H9 (cell line): ENCODE data around the gene OR4K14. TPM values are rescaled to one million over a fixed set of nuclear protein-coding genes. Genes with fewer than 3 reads are reported as not detected.

Experiments
- DNase-seq: peaks from one replicate; pipeline ENCODE4 v3.0.0-alpha.2; 2017
- H2AFZ ChIP-seq: one replicate; pipeline ENCODE4 v1.6.1; 2013; ENCODE audit warnings: mild to moderate bottlenecking, low read length, control low read depth, moderate library complexity
- H2AK5ac ChIP-seq: 2 replicates; pipeline ENCODE4 v1.6.1; 2013; ENCODE audit warnings: low read length, control low read depth, mixed read lengths; ENCODE audit not compliant: insufficient read length
- H2BK120ac ChIP-seq: one replicate; pipeline ENCODE4 v1.6.1; 2013; ENCODE audit warnings: low read depth, mild to moderate bottlenecking, low read length, control low read depth, inconsistent platforms; ENCODE audit not compliant: poor library complexity, severe bottlenecking
- H2BK12ac ChIP-seq: 2 replicates; pipeline ENCODE4 v1.6.1; 2013; ENCODE audit warnings: low read length, control low read depth, mixed read lengths, low read depth; ENCODE audit not compliant: insufficient read length
- H2BK15ac ChIP-seq: 2 replicates; pipeline ENCODE4 v1.6.1; 2013; ENCODE audit warnings: low read depth, low read length, control low read depth
- H2BK20ac ChIP-seq: one replicate; pipeline ENCODE4 v1.6.1; 2013; ENCODE audit warnings: low read depth, mild to moderate bottlenecking, low read length, control low read depth, inconsistent platforms; ENCODE audit not compliant: poor library complexity, severe bottlenecking
- H2BK5ac ChIP-seq: 2 replicates; pipeline ENCODE4 v1.6.1; 2013; ENCODE audit warnings: low read length, control low read depth, mixed read lengths; ENCODE audit not compliant: insufficient read length
- H3K14ac ChIP-seq: 2 replicates; pipeline ENCODE4 v1.6.1; 2013; ENCODE audit warnings: low read length, control low read depth; ENCODE audit not compliant: insufficient read depth
- H3K18ac ChIP-seq: 2 replicates; pipeline ENCODE4 v1.6.1; 2013; ENCODE audit warnings: low read depth, mild to moderate bottlenecking, mixed read lengths, low read length, control low read depth; ENCODE audit not compliant: insufficient read length
- H3K23ac ChIP-seq: 2 replicates; pipeline ENCODE4 v1.6.1; 2013; ENCODE audit warnings: low read length, control low read depth, mixed read lengths, low read depth; ENCODE audit not compliant: insufficient read length
- H3K23me2 ChIP-seq: 2 replicates; pipeline ENCODE4 v1.6.1; 2013; ENCODE audit warnings: low read depth, mild to moderate bottlenecking, mixed read lengths, low read length, control low read depth; ENCODE audit not compliant: insufficient read length, poor library complexity, severe bottlenecking
- H3K27ac ChIP-seq: 2 replicates; pipeline ENCODE4 v1.5.1; 2013; ENCODE audit warnings: low read length, control low read depth, mixed read lengths, low read depth; ENCODE audit not compliant: insufficient read length
- H3K27me3 ChIP-seq: 2 replicates; pipeline ENCODE4 v1.6.1; 2013; ENCODE audit warnings: low read length, control low read depth, inconsistent platforms; ENCODE audit not compliant: insufficient read depth
- H3K4ac ChIP-seq: 2 replicates; pipeline ENCODE4 v1.6.1; 2013; ENCODE audit warnings: low read depth, mild to moderate bottlenecking, control low read depth, inconsistent platforms, low read length, moderate library complexity
- H3K4me1 ChIP-seq: 2 replicates; pipeline ENCODE4 v1.6.1; 2013; ENCODE audit warnings: low read length, control low read depth, inconsistent platforms; ENCODE audit not compliant: insufficient read depth
- H3K4me2 ChIP-seq: 2 replicates; pipeline ENCODE4 v1.6.1; 2013; ENCODE audit warnings: low read length, control low read depth, mixed read lengths; ENCODE audit not compliant: insufficient read length, insufficient read depth
- H3K56ac ChIP-seq: 2 replicates; pipeline ENCODE4 v1.6.1; 2013; ENCODE audit warnings: low read depth, mild to moderate bottlenecking, mixed read lengths, low read length, control low read depth; ENCODE audit not compliant: insufficient read length
- H3K79me1 ChIP-seq: 2 replicates; pipeline ENCODE4 v1.6.1; 2013; ENCODE audit warnings: low read depth, mild to moderate bottlenecking, moderate library complexity, low read length, control low read depth, inconsistent platforms; ENCODE audit not compliant: insufficient read depth, poor library complexity, severe bottlenecking
- H3K79me2 ChIP-seq: 2 replicates; pipeline ENCODE4 v1.6.1; 2013; ENCODE audit warnings: low read length, control low read depth, inconsistent platforms; ENCODE audit not compliant: insufficient read depth
- H3K9ac ChIP-seq: 2 replicates; pipeline ENCODE4 v1.6.1; 2013; ENCODE audit warnings: low read length, control low read depth, mixed read lengths; ENCODE audit not compliant: insufficient read length; ENCODE audit errors: extremely low read depth
- H3K9me3 ChIP-seq: one replicate; pipeline ENCODE4 v1.6.1; 2013; ENCODE audit warnings: low read depth, low read length, inconsistent platforms; ENCODE audit not compliant: control insufficient read depth
- H3T11ph ChIP-seq: one replicate; pipeline ENCODE4 v1.6.1; 2013; ENCODE audit warnings: mild to moderate bottlenecking, low read length, control low read depth, inconsistent platforms
- H4K20me1 ChIP-seq: one replicate; pipeline ENCODE4 v1.6.1; 2013; ENCODE audit not compliant: control insufficient read depth, insufficient read length, insufficient read depth
- H4K5ac ChIP-seq: 2 replicates; pipeline ENCODE4 v1.6.1; 2013; ENCODE audit warnings: low read depth, mild to moderate bottlenecking, mixed read lengths, low read length, control low read depth; ENCODE audit not compliant: insufficient read length
- H4K8ac ChIP-seq: replicated peaks from 2 replicates; pipeline ENCODE4 v1.6.1; 2013; ENCODE audit warnings: low read length, control low read depth, mixed read lengths, low read depth; ENCODE audit not compliant: insufficient read length
- H4K91ac ChIP-seq: 2 replicates; pipeline ENCODE4 v1.6.1; 2013; ENCODE audit warnings: low read depth, mild to moderate bottlenecking, moderate library complexity, mixed read lengths, low read length, control low read depth; ENCODE audit not compliant: insufficient read length
- H3K27ac Mint-ChIP-seq, 3 experiments: 2 replicates in 2 of 3; 3 replicates in 1 of 3; pipeline ENCODE4 v1.8.0; 2020 to 2021; ENCODE audit warnings: mixed read lengths in 3 of 3, mild to moderate bottlenecking in 1 of 3, moderate library complexity in 1 of 3
- H3K27me3 Mint-ChIP-seq: 2 replicates; pipeline ENCODE4 v1.8.0; 2021; ENCODE audit warnings: low read depth, mild to moderate bottlenecking, moderate library complexity, mixed read lengths
- H3K36me3 Mint-ChIP-seq, 3 experiments: 2 replicates in 2 of 3; 3 replicates in 1 of 3; pipeline ENCODE4 v1.8.0; 2020 to 2021; ENCODE audit warnings: low read depth in 3 of 3, mixed read lengths in 3 of 3; ENCODE audit not compliant: insufficient read depth in 1 of 3
- H3K4me1 Mint-ChIP-seq, 2 experiments: 2 replicates each; pipeline ENCODE4 v1.8.0; 2020; ENCODE audit warnings: mixed read lengths in 2 of 2
- H3K4me3 Mint-ChIP-seq, 2 experiments: 2 replicates in 1 of 2; 3 replicates in 1 of 2; pipeline ENCODE4 v1.8.0; 2020 to 2021; ENCODE audit warnings: mild to moderate bottlenecking in 2 of 2, mixed read lengths in 2 of 2, moderate library complexity in 1 of 2
- H3K9me3 Mint-ChIP-seq, 2 experiments: 2 replicates in 1 of 2; 3 replicates in 1 of 2; pipeline ENCODE4 v1.8.0; 2020; ENCODE audit warnings: mild to moderate bottlenecking in 2 of 2, mixed read lengths in 2 of 2, moderate library complexity in 1 of 2
- total RNA-seq: library from RNA; stranded (reverse); gene quantifications from 2 replicates; pipeline ENCODE4 v1.2.1, GENCODE V29; 2021
- TF ChIP-seq, protein P1 (sequence below): fragments of 200-600 bp; sonication (generic); conservative IDR thresholded peaks from 3 replicates; pipeline ENCODE4 v1.8.0; 2021; ENCODE audit warnings: antibody characterized with exemption, mild to moderate bottlenecking

Gene OR4K14
- total RNA-seq, 1 experiment from 2014 or later = not detected

DNA sequence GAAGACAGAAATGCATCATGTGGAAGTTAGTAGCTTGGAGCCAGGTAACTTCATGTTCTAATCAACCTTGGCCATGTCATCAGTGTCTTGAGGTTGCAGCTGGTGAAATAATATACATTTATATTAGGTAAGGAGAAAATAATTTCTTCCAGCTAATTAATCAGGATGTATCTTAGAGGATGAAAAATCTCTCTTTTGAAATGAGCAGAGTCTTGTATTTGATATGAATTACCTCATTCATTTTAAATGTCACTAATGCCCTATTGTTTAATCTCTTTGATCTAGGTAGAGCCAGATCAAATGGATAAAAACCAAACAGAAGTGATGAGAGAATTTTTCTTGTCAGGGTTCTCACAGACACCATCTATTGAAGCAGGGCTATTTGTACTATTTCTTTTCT lies 17.2 kb downstream of the OR4K14 start, which contains the start of gene OR4Q2:
Gene OR4Q2, plus strand, starts transcription at position 301 of the 400 bp plus-strand sequence.
- H3K9me3 Mint-ChIP-seq = peaks cover 66 to 70% of the 10 kb centered on the region in 2 experiments
- TF ChIP-seq, protein P1, sequence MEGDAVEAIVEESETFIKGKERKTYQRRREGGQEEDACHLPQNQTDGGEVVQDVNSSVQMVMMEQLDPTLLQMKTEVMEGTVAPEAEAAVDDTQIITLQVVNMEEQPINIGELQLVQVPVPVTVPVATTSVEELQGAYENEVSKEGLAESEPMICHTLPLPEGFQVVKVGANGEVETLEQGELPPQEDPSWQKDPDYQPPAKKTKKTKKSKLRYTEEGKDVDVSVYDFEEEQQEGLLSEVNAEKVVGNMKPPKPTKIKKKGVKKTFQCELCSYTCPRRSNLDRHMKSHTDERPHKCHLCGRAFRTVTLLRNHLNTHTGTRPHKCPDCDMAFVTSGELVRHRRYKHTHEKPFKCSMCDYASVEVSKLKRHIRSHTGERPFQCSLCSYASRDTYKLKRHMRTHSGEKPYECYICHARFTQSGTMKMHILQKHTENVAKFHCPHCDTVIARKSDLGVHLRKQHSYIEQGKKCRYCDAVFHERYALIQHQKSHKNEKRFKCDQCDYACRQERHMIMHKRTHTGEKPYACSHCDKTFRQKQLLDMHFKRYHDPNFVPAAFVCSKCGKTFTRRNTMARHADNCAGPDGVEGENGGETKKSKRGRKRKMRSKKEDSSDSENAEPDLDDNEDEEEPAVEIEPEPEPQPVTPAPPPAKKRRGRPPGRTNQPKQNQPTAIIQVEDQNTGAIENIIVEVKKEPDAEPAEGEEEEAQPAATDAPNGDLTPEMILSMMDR = no peak
- H4K5ac ChIP-seq = no peak within 1 kb of the TSS

More for the DNA sequence above, 17.2 kb downstream of the OR4K14 start, which contains the start of gene OR4Q2:
- Histone ChIP-seq H3K14ac (no peak within 1 kb of the TSS), H3K27ac (no peak within 1 kb of the TSS), H3K9me3 (peaks cover 66% of the 10 kb centered on the region), H3K4ac (no peak within 1 kb of the TSS), H2BK5ac (no peak within 1 kb of the TSS), H3K23me2 (no peaks in the 10 kb centered on the region), H2AFZ (no peak within 1 kb of the TSS), H3K4me1 (no peaks in the 10 kb centered on the region), H2BK12ac (no peak within 1 kb of the TSS), H3K23ac (no peak within 1 kb of the TSS), H3K27me3 (no peaks in the 10 kb centered on the region), H3K56ac (no peak within 1 kb of the TSS), H4K20me1 (no peaks in the 10 kb centered on the region), H3T11ph (no peak within 1 kb of the TSS), H4K8ac (no peak within 1 kb of the TSS), H2BK120ac (no peak within 1 kb of the TSS), H3K18ac (no peak within 1 kb of the TSS), H3K9ac (no peak within 1 kb of the TSS), H3K79me2 (no peaks in the 10 kb centered on the region), H4K91ac (no peak within 1 kb of the TSS), H3K79me1 (no peaks in the 10 kb centered on the region), H2BK20ac (no peak within 1 kb of the TSS), H2AK5ac (no peak within 1 kb of the TSS), H3K4me2 (no peak within 1 kb of the TSS), H2BK15ac (no peak within 1 kb of the TSS)
- H3K36me3 Mint-ChIP-seq = peaks cover 0 to 10% (median 6%) of the 10 kb centered on the region in 3 experiments; a peak in 3 of 7 replicates
- no peaks in the 10 kb centered on the region for H3K4me1 Mint-ChIP-seq
- no peak for DNase-seq
- H3K27me3 Mint-ChIP-seq = no peaks in the 10 kb centered on the region
- no peak within 1 kb of the TSS for H3K27ac Mint-ChIP-seq
- H3K4me3 Mint-ChIP-seq = no peak within 1 kb of the TSS
